HG02763 (cell line): Measurements from ENCODE around the gene RASGEF1C.

Source experiments
- ATAC-seq: cut with Tn5 transposase; IDR thresholded peaks from one replicate; pipeline ENCODE4 v1.9.1; 2021; ENCODE audit warnings: mild to moderate bottlenecking, moderate library complexity; ENCODE audit not compliant: unreplicated experiment

The RASGEF1C gene

GRCh38 chr5:180160789-180161188, 48.2 kb downstream of the RASGEF1C start:
- ATAC-seq = no peak

- no peak for ATAC-seq
Measured at GRCh38 chr5:180160215-180160614, 48.8 kb downstream of the RASGEF1C start.

GRCh38 chr5:180159756-180160155, 49.3 kb downstream of the RASGEF1C start:
- no peak for ATAC-seq

DNA sequence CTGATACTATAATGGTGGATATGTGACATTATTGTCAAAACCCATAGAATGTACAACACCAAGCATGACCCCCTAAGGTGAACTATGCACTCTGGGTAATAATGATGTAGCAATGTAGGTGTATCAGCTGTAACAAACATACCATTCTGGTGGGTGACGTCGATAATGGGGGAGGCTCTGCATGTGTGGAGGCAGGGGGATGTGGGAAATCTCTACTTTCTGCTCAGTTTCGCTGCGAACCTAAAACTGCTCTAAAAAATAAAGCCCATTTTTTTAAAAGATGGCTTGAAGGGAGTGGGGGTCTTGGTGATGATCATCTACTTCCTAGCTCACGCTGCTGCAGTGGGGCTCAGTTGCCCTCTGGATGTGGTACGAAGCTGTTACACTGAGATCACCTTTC, 51.1 kb downstream of the RASGEF1C start:
- no peak for ATAC-seq

GRCh38 chr5:180156141-180156540, 52.9 kb downstream of the RASGEF1C start:
- no peak for ATAC-seq

DNA sequence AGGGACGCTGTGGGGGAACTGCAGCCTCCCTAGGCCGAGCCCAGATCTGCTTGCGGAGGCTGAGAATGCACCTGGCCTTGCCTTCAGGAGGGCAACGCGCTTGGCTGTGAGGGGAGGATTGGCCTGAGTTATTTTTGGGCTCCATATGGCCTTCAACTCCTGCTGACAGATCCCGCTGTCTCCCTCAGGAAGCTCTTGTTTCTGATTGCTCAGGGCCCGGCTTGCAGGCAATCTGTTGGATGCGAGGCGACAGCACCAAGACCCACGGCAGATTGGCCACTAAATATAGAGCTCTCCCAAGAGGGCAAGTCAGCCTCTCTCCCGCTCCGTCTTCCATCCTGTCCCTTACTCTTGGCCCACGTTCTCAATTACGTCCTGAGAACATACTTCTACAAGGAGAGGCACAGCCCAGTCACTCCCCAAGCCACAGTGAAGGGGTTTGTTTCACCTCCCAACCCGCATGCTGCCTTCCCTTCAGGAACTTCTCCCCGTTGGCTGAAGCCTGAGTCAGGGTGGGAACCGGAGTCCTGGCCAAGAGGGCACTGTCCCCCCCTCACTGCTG, 53.6 kb downstream of the RASGEF1C start:
- ATAC-seq = no peak

DNA sequence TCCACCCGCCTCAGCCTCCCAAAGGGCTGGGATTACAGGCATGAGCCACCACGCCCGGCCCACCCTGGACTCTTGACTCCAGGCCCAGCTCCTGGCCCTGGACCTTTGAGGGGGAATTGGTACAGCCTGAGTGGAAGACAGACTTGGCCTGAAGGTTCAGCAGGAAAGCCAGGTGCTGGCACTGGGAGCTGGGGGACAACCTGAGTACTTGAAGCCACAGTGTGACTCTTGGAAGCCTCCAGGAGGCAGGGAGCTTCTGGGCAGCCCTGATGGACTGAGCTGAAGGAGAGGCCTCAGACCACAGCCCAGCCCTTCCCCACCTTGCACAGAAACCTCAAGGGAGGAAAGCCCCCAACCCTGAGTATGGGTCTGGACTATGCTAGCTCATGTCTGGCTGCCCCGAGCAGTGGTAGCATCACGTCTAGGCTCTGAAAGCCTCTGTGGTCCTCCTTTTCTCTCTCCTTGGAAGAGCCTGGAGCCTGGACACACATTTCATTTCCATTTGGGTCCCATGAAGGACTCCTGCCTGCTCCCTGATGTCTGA, 54.1 kb downstream of the RASGEF1C start:
- no peak for ATAC-seq

- ATAC-seq = no peak
Measured at GRCh38 chr5:180153991-180154390, 55.0 kb downstream of the RASGEF1C start.

DNA sequence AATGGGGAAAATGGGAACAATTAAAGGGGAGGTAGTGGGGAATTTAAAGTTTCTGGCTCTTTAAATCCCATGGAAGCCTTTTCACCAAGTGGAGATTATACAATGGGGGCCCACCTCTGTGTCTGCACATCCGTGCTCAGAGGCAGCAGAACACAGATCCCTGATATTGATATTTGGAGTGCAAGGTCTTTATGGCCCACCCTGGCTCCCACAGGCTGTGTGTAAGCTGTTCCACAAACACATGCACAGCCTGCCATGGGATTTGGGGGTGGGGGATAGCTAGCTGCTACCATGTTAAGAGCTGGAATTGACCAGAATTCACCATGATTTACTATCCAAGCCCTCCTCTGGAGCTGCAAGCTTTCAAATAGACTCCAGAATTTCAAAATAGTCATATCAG, 55.9 kb downstream of the RASGEF1C start:
- no peak for ATAC-seq

DNA sequence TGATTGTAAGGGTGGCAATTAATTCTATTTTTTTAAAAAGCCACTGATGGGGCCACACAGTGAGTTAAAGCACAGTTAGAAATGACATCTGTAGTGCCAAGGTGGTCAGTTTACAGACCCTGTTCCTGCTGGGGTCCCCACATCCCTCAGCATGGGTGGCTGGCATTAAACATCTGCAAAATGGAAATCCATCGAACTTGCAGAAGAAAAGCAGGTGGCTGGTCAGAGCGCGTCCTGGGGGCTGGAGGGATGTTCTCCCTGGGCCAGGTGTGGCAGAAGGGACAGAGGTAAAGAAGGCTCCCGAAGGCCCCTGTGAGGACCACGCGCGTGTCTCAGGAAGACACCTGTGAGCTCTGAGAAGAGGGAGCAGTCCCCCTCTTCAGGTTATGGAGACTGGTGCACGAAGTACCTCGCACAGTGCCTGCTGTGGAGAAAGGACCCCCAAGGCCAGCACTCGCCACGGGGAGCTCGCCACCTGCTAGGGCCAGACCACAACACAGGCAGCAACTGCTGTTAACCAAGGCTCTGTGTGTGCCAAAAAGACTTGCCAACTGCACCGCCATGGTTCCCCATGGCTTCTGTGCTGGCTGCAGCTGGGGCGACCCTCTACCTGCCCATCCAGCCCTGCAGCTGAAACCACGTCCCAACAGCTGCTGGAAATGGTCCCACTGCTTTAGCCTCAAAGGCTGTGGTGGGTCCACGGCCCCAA, 65.2 kb downstream of the RASGEF1C start:
- no peak for ATAC-seq

DNA sequence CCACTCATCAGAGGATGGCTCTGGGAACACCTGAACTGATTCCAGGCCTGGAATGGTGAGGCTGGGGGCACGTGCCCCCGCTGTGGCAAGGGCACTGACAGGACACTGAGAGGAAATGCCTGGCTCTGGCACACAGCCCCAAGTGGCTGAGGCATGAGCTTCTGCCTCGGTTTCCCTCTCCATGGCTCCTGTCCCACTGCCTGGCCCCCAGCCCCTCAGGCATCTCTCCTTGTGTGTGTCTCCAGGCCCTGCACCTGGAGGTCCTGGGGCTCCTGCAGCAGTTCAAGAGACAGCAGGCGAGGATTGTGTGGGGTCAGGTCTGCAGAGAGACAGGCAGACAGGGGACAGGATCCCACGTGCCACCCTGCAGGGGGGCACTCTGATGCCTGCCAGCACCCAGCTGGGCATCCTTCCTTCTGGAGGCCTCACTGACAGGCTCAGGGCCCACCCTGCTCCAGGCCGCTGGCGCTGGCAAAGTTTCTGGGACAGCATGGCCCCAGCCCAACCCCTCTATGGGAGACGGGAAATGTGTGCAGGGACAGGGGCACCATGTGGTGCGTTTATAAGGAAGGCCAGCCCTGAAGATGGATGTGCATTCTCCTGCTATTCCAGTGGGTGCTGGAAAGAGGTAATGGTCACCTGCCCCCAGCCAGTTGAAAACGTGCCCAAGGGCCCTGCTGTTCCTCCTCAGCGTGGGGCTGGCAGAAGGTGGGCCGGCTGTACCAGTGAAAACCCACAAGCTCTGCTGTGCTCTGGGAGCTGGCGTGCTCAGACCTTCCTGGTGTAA, 66.0 kb downstream of the RASGEF1C start:
- ATAC-seq = no peak

- no peak for ATAC-seq
Measured at GRCh38 chr5:180142021-180142765, 66.8 kb downstream of the RASGEF1C start.

GRCh38 chr5:180141068-180141660, 67.8 kb downstream of the RASGEF1C start:
- ATAC-seq = no peak

- no peak for ATAC-seq
Measured at GRCh38 chr5:180140571-180140970, 68.4 kb downstream of the RASGEF1C start.

GRCh38 chr5:180140079-180140554, 68.9 kb downstream of the RASGEF1C start:
- ATAC-seq = no peak

GRCh38 chr5:180139731-180140055, 69.3 kb downstream of the RASGEF1C start:
- ATAC-seq = no peak

DNA sequence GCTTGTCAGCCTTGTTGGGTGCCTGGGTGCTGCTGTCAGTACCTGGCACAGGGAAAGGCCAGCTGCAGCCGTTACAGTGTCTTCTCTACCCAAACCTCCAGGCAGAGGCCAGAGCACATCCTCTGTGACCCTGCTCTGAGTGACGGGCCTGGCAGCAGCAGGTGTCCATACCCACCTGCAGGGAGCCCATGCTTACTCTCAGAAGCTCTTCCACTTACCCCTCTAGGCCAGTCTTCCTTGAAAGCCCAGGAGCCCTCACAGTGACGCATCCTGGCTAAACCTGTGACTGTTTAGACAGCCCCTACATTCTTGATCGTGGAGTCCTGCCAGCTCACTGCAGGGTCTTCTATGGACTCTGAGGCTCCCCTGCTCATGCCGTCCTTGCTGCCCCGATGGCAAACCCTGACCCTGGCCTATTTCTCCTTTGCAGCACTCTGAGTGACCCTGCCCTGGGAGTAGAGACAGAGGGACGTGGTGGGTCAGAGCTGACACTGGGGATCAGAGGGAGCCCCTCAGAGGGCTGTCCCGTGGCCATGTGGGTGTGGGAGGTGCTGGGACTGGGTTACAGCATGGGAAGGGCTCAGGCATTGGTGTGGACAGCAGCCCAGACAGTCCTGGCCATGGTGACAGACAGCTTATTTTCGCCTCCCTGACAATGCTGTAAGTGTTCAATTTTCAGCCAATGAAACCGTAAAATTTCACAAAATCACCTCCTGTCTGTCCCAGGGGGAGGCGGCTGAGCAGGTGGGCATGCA, 69.9 kb downstream of the RASGEF1C start:
- ATAC-seq = no peak

DNA sequence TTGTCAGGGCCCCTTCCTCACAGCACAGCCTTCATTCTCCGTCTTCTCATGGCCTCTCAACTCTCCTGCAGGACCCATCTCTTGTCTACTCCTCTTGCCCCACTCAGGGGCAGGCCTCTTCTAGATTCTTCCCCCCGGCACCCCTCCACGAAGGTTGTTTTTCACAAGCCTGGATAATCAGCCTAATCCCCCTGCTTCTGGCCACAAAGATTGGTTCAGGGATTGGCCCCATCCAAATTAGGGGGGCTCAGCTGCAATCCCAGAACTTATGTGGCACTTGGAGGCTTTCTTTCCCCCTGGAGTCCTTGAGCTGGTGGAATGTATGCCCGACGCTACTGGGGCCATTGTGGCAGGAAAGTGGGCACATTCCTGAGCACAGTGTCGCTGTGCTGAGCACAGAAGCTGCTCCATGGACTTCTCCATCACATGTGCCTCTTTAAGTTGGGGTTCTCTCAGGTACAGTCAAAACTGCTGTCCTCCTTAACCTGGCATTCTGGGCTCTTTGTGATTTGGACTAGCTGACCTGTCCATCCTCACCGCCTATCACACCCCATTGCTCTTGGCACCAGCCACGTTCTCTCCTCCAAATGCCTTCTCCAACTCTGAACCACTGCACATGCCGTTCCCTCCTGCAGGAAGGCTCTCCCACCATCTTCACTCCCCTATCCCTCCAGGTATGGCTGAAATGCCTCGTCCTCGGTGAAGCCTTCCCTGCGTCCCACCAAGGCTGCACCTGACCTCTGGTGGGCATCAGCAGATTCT, 70.6 kb downstream of the RASGEF1C start:
- ATAC-seq = no peak
